VCaP (cell line): ENCODE results near the gene GRID2.

Experiments
- H3K27ac ChIP-seq: fragments of 450-650 bp; 2 replicates; pipeline ENCODE4 v1.5.1; 2017
- CTCF ChIP-seq: fragments of 450-650 bp; conservative IDR thresholded peaks from 2 replicates; pipeline ENCODE4 v1.5.1; 2017; ENCODE audit warnings: mild to moderate bottlenecking, moderate library complexity

GRID2 gene

GRCh38 chr4:92305878-92306520 is 2.2 kb downstream of the GRID2 start:
- TF ChIP-seq CTCF = no peak
- H3K27ac ChIP-seq = peak overlapping the region; percentile 40

GRCh38 chr4:92307181-92307580 is 3.4 kb downstream of the GRID2 start:
- no peak for TF ChIP-seq CTCF
- no peak overlapping the region for H3K27ac ChIP-seq

GRCh38 chr4:92307866-92308265 is 4.1 kb downstream of the GRID2 start:
- TF ChIP-seq CTCF = no peak
- H3K27ac ChIP-seq = no peak overlapping the region

- no peak for TF ChIP-seq CTCF
- H3K27ac ChIP-seq = no peak overlapping the region
Measured at GRCh38 chr4:92317047-92317446, 13.3 kb downstream of the GRID2 start.

GRCh38 chr4:92328095-92328494 is 24.3 kb downstream of the GRID2 start:
- TF ChIP-seq CTCF = no peak
- H3K27ac ChIP-seq = no peak overlapping the region

GRCh38 chr4:92333016-92333415 is 29.2 kb downstream of the GRID2 start:
- H3K27ac ChIP-seq = no peak overlapping the region
- no peak for TF ChIP-seq CTCF

- TF ChIP-seq CTCF = no peak
- H3K27ac ChIP-seq = no peak overlapping the region
Measured at GRCh38 chr4:92334716-92335350, 31.1 kb downstream of the GRID2 start.
